ENCODE data around the gene CHRNA4. TPM values are rescaled to one million over a fixed set of nuclear protein-coding genes. Genes with fewer than 3 reads are reported as not detected.

CHRNA4 gene
- total and polyA plus RNA-seq, 3 donors from 2014 or later, result 3.3 to 8.3 (median 7.4) TPM

DNA sequence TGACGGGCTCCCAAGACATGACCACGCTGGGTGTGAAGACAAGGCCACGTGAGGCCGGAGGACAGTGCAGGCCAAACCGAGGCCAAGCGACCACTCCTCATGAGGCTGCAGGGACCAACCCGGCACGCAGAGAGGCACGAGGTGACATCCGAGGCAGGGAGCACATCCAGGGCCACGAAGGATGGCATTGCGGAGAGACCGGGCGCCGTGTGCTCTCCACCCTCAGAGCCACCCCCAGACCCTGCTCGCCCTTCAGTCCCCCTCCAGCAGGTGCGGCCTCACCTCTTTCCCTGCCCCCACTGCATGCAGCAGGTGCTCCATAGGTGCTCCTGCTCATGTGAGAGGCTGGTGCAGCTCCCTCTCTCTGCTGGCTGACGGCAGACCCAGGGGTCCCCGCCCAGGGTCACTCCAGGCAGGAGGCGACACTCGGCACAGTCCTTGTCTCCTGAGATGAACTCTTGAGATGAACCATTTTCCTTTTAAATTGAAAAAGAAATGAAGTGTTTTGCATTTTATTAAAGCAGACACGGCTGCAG lies 33.8 kb upstream of the CHRNA4 start:
- H3K9me3 ChIP-seq, result no peaks in the 10 kb centered on the region
- intact Hi-C loops (cut with DNase I; ENCODE audit: low total_unique reads), result no loop called here
- no peaks in the 10 kb centered on the region for H3K36me3 ChIP-seq (ENCODE audit: low read depth, missing control alignments)
- H3K4me1 ChIP-seq, result no peaks in the 10 kb centered on the region
- no peaks in the 10 kb centered on the region for H3K27me3 ChIP-seq
- no peak overlapping the region for H3K4me3 ChIP-seq
- WGBS, 2 donors, result 82 to 87% methylated on average over 17 to 22 of the region's 22 CpGs
- no peak for TF ChIP-seq POLR2A (IDR thresholded peaks at IDR 0.05)
- TF ChIP-seq, protein P1, sequence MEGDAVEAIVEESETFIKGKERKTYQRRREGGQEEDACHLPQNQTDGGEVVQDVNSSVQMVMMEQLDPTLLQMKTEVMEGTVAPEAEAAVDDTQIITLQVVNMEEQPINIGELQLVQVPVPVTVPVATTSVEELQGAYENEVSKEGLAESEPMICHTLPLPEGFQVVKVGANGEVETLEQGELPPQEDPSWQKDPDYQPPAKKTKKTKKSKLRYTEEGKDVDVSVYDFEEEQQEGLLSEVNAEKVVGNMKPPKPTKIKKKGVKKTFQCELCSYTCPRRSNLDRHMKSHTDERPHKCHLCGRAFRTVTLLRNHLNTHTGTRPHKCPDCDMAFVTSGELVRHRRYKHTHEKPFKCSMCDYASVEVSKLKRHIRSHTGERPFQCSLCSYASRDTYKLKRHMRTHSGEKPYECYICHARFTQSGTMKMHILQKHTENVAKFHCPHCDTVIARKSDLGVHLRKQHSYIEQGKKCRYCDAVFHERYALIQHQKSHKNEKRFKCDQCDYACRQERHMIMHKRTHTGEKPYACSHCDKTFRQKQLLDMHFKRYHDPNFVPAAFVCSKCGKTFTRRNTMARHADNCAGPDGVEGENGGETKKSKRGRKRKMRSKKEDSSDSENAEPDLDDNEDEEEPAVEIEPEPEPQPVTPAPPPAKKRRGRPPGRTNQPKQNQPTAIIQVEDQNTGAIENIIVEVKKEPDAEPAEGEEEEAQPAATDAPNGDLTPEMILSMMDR (IDR thresholded peaks at IDR 0.05), result no peak
- no peak for DNase-seq
- no peak overlapping the region for H3K27ac ChIP-seq

DNA sequence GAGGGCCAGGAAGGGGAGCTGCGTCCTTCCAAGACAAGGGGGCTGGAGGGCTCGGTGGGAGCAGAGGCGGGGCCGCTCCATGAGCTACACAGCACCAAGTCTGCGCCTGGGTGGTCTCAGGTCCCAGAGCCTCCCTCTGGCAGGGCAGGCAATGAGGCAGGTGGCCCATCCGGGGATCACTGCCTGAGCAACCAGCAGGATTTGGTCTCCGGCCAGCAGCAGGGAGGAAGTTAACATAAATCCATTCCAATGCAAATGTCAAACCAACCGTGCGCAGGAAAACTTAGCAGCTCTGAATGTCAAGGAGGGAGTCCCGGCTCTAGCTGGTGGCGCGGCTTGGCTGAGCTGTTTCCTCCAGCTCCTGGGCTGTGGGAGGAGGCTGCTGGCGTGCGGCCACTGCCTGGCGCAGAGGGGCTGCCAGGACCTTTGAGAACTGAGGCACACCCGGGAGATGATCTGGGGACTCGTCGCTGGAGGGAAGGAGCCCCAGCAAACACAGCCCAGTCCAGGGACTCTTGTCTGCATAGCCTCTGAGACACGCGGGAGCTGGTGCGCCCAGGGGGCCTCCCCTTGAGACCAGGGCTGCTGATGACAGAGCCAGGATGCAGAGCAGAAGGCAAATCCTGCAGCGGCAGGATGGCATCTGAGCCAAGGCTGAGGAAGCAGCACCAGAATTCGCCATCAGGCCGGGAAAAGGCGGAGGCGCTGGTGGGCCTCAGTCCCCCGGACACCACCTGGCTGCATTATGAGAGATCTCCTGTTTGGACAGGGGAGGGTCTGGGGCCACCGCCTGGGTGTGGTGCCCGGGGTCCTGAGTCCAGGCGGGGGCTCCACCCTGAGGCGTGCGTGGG lies 33.1 kb upstream of the CHRNA4 start:
- WGBS, 2 donors, result 44% methylated on average over 32 of the region's 32 CpGs; no CpG with 5 or more reads in 1 of the 2 donors
- TF ChIP-seq, protein P1 (IDR thresholded peaks at IDR 0.05), result no peak
- no peak for TF ChIP-seq POLR2A (IDR thresholded peaks at IDR 0.05)

GRCh38 chr20:63393566-63393965 lies 32.4 kb upstream of the CHRNA4 start:
- Histone ChIP-seq H3K4me1 (no peaks in the 10 kb centered on the region), H3K36me3 (ENCODE audit: low read depth, missing control alignments) (no peaks in the 10 kb centered on the region), H3K27ac (no peak overlapping the region), H3K4me3 (no peak overlapping the region), H3K9me3 (no peaks in the 10 kb centered on the region), H3K27me3 (no peaks in the 10 kb centered on the region)
- DNase-seq, result no peak
- intact Hi-C loops (cut with DNase I; ENCODE audit: low total_unique reads), result no loop called here
- TF ChIP-seq, protein P1 (IDR thresholded peaks at IDR 0.05), result no peak
- 84 to 89% methylated on average over 10 to 15 of the region's 17 CpGs for WGBS, 2 donors

More for the DNA sequence above, 33.1 kb upstream of the CHRNA4 start:
- no peaks in the 10 kb centered on the region for H3K4me1 ChIP-seq
- no peaks in the 10 kb centered on the region for H3K36me3 ChIP-seq (ENCODE audit: low read depth, missing control alignments)
- H3K27ac ChIP-seq, result no peak overlapping the region
- no peaks in the 10 kb centered on the region for H3K27me3 ChIP-seq
- no peaks in the 10 kb centered on the region for H3K9me3 ChIP-seq
- H3K4me3 ChIP-seq, result no peak overlapping the region
- intact Hi-C loops (cut with DNase I; ENCODE audit: low total_unique reads), result no loop called here
- no peak for DNase-seq

- no peak for DNase-seq
- H3K4me3 ChIP-seq, result no peak overlapping the region
- H3K27me3 ChIP-seq, result no peaks in the 10 kb centered on the region
- no peak for TF ChIP-seq POLR2A (IDR thresholded peaks at IDR 0.05)
- TF ChIP-seq, protein P1 (IDR thresholded peaks at IDR 0.05), result no peak
- 85 to 93% methylated on average over 14 to 17 of the region's 17 CpGs for WGBS, 2 donors
- intact Hi-C loops (cut with DNase I; ENCODE audit: low total_unique reads), result no loop called here
- H3K36me3 ChIP-seq (ENCODE audit: low read depth, missing control alignments), result no peaks in the 10 kb centered on the region
- H3K9me3 ChIP-seq, result no peaks in the 10 kb centered on the region
- no peak overlapping the region for H3K27ac ChIP-seq
- no peaks in the 10 kb centered on the region for H3K4me1 ChIP-seq
Measured at GRCh38 chr20:63392465-63393365, 31.6 kb upstream of the CHRNA4 start.

Data from testis (tissue), 3 donors.